ENCODE measurements around the gene RABIF. TPM values are rescaled to one million over a fixed set of nuclear protein-coding genes. Genes with fewer than 3 reads are reported as not detected.
"Not testable (repeated sequence)": the region's sequence is repeated elsewhere in the genome, so short reads cannot be mapped to it uniquely, and the experiment has no call there.

The RABIF gene
- total RNA-seq, 1 experiment from 2014 or later, result 8.5 TPM

GRCh38 chr1:202903808-202904207 is 14.9 kb upstream of the RABIF start:
- H3K27me3 ChIP-seq (ENCODE audit: control insufficient read depth, insufficient read depth, low read length); H3K36me3 ChIP-seq (replicated peaks; ENCODE audit: control insufficient read depth, insufficient read depth, low read length); DNase-seq; H3K4me3 ChIP-seq (ENCODE audit: insufficient read depth, low read depth, low read length): not testable (repeated sequence)

- DNase-seq, result no peak
- Histone ChIP-seq H3K36me3 (replicated peaks; ENCODE audit: control insufficient read depth, insufficient read depth, low read length) (peaks cover 2% of the 10 kb centered on the region), H3K4me3 (ENCODE audit: insufficient read depth, low read depth, low read length) (no peak overlapping the region), H3K27me3 (ENCODE audit: control insufficient read depth, insufficient read depth, low read length) (no peaks in the 10 kb centered on the region)
Measured at GRCh38 chr1:202901555-202901954, 12.6 kb upstream of the RABIF start.

DNA sequence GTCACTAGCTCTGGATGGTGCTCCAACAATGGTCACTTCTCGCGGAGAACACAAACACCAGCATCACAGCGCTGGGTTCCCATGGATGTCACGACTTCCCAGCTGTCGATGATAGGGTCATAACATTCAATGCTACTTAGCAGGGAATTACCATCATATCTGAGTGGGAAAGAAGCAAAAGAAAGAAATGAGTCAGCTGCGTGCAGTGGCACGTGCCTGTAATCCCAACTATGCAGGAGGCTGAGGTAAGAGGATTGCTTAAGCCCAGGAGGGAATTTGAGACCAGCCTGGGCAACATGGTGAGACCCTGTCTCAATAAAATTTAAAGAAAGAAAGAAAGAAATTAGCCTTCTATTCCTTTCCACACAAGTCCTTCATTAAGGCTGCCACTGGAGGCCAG is 3.6 kb upstream of the RABIF start:
- Histone ChIP-seq H3K4me3 (ENCODE audit: insufficient read depth, low read depth, low read length) (no peak overlapping the region), H3K36me3 (replicated peaks; ENCODE audit: control insufficient read depth, insufficient read depth, low read length) (peaks cover 6% of the 10 kb centered on the region), H3K27me3 (ENCODE audit: control insufficient read depth, insufficient read depth, low read length) (no peaks in the 10 kb centered on the region)
- DNase-seq, result no peak

GRCh38 chr1:202890392-202890791 is 1.4 kb upstream of the RABIF start:
- no peak overlapping the region for H3K4me3 ChIP-seq (ENCODE audit: insufficient read depth, low read depth, low read length)
- no peaks in the 10 kb centered on the region for H3K27me3 ChIP-seq (ENCODE audit: control insufficient read depth, insufficient read depth, low read length)
- no peak for DNase-seq
- peaks cover 2% of the 10 kb centered on the region for H3K36me3 ChIP-seq (replicated peaks; ENCODE audit: control insufficient read depth, insufficient read depth, low read length)

DNA sequence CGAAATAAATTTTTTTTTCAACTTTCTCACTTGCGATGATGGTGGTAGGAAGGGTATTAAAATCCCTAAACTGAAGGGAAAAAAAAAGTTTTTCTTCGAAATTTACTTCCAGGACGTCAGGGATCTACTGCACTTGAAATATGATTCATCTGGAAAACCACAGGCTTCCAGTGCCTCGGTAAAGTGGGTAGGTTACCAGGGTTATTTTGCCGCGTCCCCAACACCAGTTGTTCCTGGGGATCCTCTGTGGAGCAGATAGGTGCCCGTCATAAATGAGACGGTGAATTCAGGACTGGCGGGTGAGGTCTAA is 773 bp downstream of the RABIF start:
- Histone ChIP-seq H3K4me3 (ENCODE audit: insufficient read depth, low read depth, low read length) (peak overlapping the region; percentile 98), H3K36me3 (replicated peaks; ENCODE audit: control insufficient read depth, insufficient read depth, low read length) (peaks cover 2% of the 10 kb centered on the region), H3K27me3 (ENCODE audit: control insufficient read depth, insufficient read depth, low read length) (no peaks in the 10 kb centered on the region)
- no peak for DNase-seq

GRCh38 chr1:202880961-202881460 is 7.9 kb downstream of the RABIF start:
- DNase-seq, result no peak
- Histone ChIP-seq H3K27me3 (ENCODE audit: control insufficient read depth, insufficient read depth, low read length) (no peaks in the 10 kb centered on the region), H3K4me3 (ENCODE audit: insufficient read depth, low read depth, low read length) (no peak overlapping the region), H3K36me3 (replicated peaks; ENCODE audit: control insufficient read depth, insufficient read depth, low read length) (no peaks in the 10 kb centered on the region)

DNA sequence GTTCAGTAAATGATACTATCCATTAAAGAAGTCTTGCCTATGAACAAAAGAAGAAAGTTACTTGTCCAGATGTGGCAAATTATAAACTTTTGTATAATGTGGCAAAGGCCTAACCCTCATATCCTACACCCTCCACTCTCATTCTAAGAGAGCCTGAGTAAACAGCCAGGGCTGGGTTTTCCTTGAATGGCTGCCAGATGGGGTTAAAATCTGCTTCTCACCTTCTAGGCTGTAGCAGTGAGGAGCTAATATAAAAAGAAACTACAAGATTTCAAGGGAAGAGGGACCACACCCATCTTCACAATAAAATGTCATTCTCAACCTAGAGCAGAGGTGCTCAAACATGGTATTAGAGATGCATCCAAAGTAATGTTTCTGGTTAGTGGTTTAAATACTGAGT is 8.9 kb downstream of the RABIF start:
- DNase-seq, result no peak
- H3K36me3 ChIP-seq (replicated peaks; ENCODE audit: control insufficient read depth, insufficient read depth, low read length), result no peaks in the 10 kb centered on the region
- H3K27me3 ChIP-seq (ENCODE audit: control insufficient read depth, insufficient read depth, low read length), result no peaks in the 10 kb centered on the region
- no peak overlapping the region for H3K4me3 ChIP-seq (ENCODE audit: insufficient read depth, low read depth, low read length)

GRCh38 chr1:202879128-202879527 is 9.8 kb downstream of the RABIF start:
- Histone ChIP-seq H3K27me3 (ENCODE audit: control insufficient read depth, insufficient read depth, low read length) (no peaks in the 10 kb centered on the region), H3K4me3 (ENCODE audit: insufficient read depth, low read depth, low read length) (no peak overlapping the region), H3K36me3 (replicated peaks; ENCODE audit: control insufficient read depth, insufficient read depth, low read length) (no peaks in the 10 kb centered on the region; the same call in 1 of the 2 replicates)
- no peak for DNase-seq

DNA sequence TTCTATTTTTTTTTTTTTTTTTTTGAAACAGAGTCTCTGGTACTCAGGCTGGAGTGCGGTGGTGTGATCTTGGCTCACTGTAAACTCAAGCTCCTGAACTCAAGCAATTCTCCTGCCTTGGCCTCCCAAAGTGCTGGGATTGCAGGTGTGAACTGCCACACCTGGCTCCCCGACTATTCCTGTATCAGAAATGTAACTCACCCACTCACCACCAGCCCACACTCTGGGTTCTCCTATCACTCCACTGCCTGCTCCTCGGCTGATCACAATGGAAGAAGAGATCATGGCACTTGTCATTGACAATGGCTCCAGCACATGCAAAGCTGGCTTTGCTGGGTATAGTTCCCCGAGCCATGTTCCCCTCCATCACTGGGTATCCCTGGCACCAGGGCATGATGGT is 15.9 kb downstream of the RABIF start:
- Histone ChIP-seq H3K4me3 (ENCODE audit: insufficient read depth, low read depth, low read length) (no peak overlapping the region), H3K27me3 (ENCODE audit: control insufficient read depth, insufficient read depth, low read length) (no peaks in the 10 kb centered on the region), H3K36me3 (replicated peaks; ENCODE audit: control insufficient read depth, insufficient read depth, low read length) (peaks cover 4% of the 10 kb centered on the region)
- no peak for DNase-seq

DNA sequence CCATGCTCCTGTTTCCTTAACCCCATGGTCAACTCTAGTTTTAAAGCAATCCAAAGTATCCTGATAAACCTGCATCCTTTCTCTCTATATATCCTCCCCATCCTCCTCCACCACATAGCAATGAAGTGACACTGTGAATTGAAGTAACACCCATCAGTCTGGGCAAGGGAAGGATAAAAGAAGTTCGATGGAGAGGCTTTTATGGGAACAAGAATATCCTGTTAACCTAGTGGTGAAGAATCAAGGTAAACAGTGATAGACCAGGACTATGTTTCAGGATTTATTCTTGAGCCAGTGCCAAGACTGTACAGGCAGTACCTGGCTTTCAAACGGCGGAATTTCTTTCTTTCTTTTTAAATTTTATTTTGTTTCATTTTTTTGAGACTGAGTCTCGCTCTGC is 17.6 kb downstream of the RABIF start:
- H3K4me3 ChIP-seq (ENCODE audit: insufficient read depth, low read depth, low read length), result no peak overlapping the region
- H3K36me3 ChIP-seq (replicated peaks; ENCODE audit: control insufficient read depth, insufficient read depth, low read length), result peaks cover 4% of the 10 kb centered on the region
- no peak for DNase-seq
- no peaks in the 10 kb centered on the region for H3K27me3 ChIP-seq (ENCODE audit: control insufficient read depth, insufficient read depth, low read length)

DNA sequence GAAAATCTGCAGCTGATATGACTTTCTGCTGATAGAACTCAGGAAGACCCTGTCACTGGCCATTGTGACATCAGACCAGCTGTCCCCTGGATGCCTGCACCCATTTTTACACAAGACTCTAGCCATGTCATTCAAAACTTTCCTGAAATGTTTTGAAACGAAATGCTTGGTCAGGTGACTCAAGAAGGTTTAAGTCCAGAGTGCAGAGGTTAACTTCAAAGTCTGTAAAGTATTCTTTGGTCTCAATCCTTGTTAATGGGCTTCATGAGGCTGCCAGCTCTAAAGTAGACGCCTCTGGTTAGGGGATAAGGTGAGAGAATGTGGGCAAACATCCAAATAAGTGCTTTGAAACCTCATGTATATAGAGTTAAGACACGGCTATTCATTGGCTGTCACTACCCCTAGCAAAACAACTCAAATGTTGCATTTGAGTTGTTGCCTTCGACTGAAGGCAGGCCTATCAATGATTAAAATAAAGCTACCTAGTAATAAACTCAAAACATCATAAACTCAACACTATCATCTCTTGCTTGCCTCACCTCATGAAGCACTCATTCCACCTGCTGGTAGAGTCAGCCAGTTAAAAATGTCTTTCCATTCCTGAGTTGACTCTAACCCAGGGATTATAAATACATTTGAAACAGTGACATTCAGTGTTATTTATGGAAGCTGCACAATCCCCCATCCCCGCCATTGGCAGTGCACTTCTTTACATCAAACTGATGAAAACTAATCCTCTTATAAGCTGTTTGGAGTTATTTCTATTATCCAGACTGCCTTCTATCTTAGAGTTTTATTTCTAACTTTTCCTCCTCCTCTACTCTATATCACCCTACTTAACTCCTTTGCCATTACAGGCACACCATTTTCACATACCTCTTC is 26.0 kb downstream of the RABIF start:
- peaks cover 7% of the 10 kb centered on the region for H3K36me3 ChIP-seq (replicated peaks; ENCODE audit: control insufficient read depth, insufficient read depth, low read length)
- peaks cover 18% of the 10 kb centered on the region; the same call in 1 of the 2 replicates for H3K27me3 ChIP-seq (ENCODE audit: control insufficient read depth, insufficient read depth, low read length)
- DNase-seq, result no peak
- H3K4me3 ChIP-seq (ENCODE audit: insufficient read depth, low read depth, low read length), result no peak overlapping the region

DNA sequence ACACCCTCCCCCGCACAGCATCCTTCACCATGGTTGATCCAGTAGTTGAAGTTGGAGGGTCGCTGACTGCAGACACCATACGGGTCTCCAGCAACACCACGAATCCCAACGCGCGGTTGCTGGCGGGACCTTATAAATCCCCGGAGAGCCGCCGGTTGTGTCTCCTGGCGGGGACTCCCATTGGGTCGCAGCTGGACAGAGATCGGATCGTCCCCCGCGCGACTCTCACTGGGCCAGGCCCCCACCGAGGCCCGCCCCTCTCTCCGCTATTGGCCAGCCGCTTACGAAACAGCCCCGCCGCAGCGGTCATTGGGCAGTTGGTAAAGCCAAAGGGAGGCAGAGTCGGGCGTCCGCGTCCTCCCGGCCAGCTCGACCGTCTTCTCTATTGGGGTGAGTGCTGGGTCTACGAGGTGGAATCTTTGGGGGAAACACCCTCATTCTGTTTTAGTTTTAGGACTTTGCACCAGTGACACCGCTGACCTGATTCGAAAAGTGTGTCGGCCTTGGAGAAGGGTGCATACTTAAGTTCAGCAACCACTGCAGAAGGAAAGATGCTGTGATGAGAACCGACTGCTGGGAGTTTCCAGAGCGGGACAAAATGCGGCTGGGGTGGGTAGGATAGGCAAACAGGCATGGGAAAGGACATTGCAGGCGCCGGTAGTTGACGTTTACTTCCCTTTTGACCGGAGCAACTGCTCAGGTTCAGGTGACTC is 27.4 kb downstream of the RABIF start:
- DNase-seq, result peak; percentile 98
- Histone ChIP-seq H3K36me3 (replicated peaks; ENCODE audit: control insufficient read depth, insufficient read depth, low read length) (peaks cover 19% of the 10 kb centered on the region), H3K27me3 (ENCODE audit: control insufficient read depth, insufficient read depth, low read length) (peaks cover 18% of the 10 kb centered on the region; the same call in 1 of the 2 replicates), H3K4me3 (ENCODE audit: insufficient read depth, low read depth, low read length) (peak overlapping the region; percentile 88)

- DNase-seq, result peak; percentile 91
- Histone ChIP-seq H3K27me3 (ENCODE audit: control insufficient read depth, insufficient read depth, low read length) (peaks cover 18% of the 10 kb centered on the region; the same call in 1 of the 2 replicates), H3K4me3 (ENCODE audit: insufficient read depth, low read depth, low read length) (peak overlapping the region; percentile 88), H3K36me3 (replicated peaks; ENCODE audit: control insufficient read depth, insufficient read depth, low read length) (peaks cover 22% of the 10 kb centered on the region)
Measured at GRCh38 chr1:202860744-202861419, 28.1 kb downstream of the RABIF start.

GRCh38 chr1:202858789-202859414 is 30.0 kb downstream of the RABIF start:
- Histone ChIP-seq H3K27me3 (ENCODE audit: control insufficient read depth, insufficient read depth, low read length) (peaks cover 18% of the 10 kb centered on the region; the same call in 1 of the 2 replicates), H3K36me3 (replicated peaks; ENCODE audit: control insufficient read depth, insufficient read depth, low read length) (peaks cover 25% of the 10 kb centered on the region), H3K4me3 (ENCODE audit: insufficient read depth, low read depth, low read length) (no peak overlapping the region)
- DNase-seq, result no peak

Measured in H7 (cell line).